SK-N-MC (cell line): Measurements from ENCODE around the gene CEBPZ.

Source experiments
- DNase-seq: peaks from one replicate; pipeline ENCODE4 v3.0.0-alpha.2; 2011; ENCODE audit warnings: low read depth, low spot score
- H3K27ac ChIP-seq: fragments of 200-600 bp; sonication (generic); 2 replicates; pipeline ENCODE4 v1.5.1; 2016; ENCODE audit warnings: mixed run types
- H3K36me3 ChIP-seq: fragments of 200-600 bp; sonication (generic); 2 replicates; pipeline ENCODE4 v1.6.1; 2017; ENCODE audit warnings: antibody characterized with exemption, low read length, mixed read lengths; ENCODE audit not compliant: insufficient read depth
- H3K4me3 ChIP-seq: fragments of 200-600 bp; sonication (generic); 2 replicates; pipeline ENCODE4 v1.5.1; 2016
- H3K9ac ChIP-seq: fragments of 200-600 bp; sonication (generic); 2 replicates; pipeline ENCODE4 v1.8.0; 2017; ENCODE audit warnings: mixed run types, mixed read lengths; ENCODE audit not compliant: insufficient read length
- H3K9me3 ChIP-seq: fragments of 200-600 bp; sonication (generic); 2 replicates; pipeline ENCODE4 v1.6.1; 2017; ENCODE audit warnings: low read depth, mild to moderate bottlenecking, antibody characterized with exemption, low read length, moderate library complexity, mixed read lengths
- EZH2 ChIP-seq: fragments of 200-600 bp; sonication (generic); IDR thresholded peaks from one replicate; pipeline ENCODE4 v1.6.1; 2017; ENCODE audit warnings: antibody characterized with exemption
- FOXP2 ChIP-seq: optimal IDR thresholded peaks from 2 replicates; pipeline ENCODE3; 2011; ENCODE audit warnings: mild to moderate bottlenecking, moderate library complexity; ENCODE audit not compliant: insufficient read depth; ENCODE audit errors: extremely low read length, control extremely low read depth
- POLR2AphosphoS5 ChIP-seq: IDR thresholded peaks from 2 replicates; pipeline ENCODE4 v1.6.1; 2012; ENCODE audit warnings: mild to moderate bottlenecking, low read depth, low read length, borderline replicate concordance

CEBPZ gene

DNA sequence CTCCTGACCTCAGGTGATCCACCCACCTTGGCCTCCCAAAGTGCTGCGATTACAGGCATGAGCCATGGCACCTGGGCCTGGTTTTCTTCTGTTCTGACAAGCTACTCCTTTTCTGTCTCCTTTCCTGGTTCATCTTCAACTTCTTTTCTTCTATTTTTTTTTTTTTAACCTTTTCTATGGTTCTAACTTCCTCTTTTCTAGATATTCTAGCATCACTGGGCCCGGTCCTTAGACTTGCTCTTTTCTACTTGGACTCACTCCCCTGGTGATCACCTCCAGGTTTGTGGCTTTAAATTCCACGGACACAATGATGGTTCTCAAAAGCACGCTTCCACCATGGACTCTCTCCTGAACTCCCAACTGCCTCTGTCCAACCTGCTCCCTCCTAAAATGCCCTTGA, 76.6 kb downstream of the CEBPZ start:
- Histone ChIP-seq H3K36me3 (peaks cover 5% of the 10 kb centered on the region), H3K27ac (no peak overlapping the region), H3K4me3 (no peak overlapping the region), H3K9ac (no peak overlapping the region), H3K9me3 (no peaks in the 10 kb centered on the region)
- TF ChIP-seq POLR2AphosphoS5: no peak
- no peak for TF ChIP-seq EZH2
- no peak for TF ChIP-seq FOXP2
- no peak for DNase-seq

DNA sequence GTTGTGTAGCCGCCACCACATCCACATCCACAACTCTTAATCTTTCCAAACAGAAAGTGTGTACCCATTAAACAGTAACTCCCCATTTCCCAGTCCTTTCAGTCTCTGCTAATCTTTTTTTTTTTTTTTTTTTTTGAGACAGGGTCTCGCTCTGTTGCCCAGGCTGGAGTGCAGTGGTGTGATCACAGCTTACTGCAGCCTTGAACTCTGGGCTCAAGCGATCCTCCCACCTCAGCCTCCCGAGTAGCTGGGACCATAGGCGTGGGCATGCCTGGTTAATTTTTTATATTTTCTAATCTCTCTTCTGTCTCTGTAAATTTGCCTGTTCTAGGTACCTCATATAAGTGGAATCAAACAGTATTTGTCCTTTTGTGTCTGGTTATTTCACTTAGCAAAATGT, 78.2 kb downstream of the CEBPZ start:
- Histone ChIP-seq H3K4me3 (no peak overlapping the region), H3K36me3 (peaks cover 16% of the 10 kb centered on the region)

More for the DNA sequence above, 78.2 kb downstream of the CEBPZ start:
- DNase-seq: no peak
- H3K9me3 ChIP-seq: no peaks in the 10 kb centered on the region
- H3K9ac ChIP-seq: no peak overlapping the region
- TF ChIP-seq FOXP2 (no peak), EZH2 (no peak), POLR2AphosphoS5 (no peak)
- H3K27ac ChIP-seq: no peak overlapping the region
